Measurements from ENCODE around the gene SULT4A1. TPM values are rescaled to one million over a fixed set of nuclear protein-coding genes. Genes with fewer than 3 reads are reported as not detected.

The SULT4A1 gene
- total RNA-seq, 2 experiments from 2014 or later, result not detected

DNA sequence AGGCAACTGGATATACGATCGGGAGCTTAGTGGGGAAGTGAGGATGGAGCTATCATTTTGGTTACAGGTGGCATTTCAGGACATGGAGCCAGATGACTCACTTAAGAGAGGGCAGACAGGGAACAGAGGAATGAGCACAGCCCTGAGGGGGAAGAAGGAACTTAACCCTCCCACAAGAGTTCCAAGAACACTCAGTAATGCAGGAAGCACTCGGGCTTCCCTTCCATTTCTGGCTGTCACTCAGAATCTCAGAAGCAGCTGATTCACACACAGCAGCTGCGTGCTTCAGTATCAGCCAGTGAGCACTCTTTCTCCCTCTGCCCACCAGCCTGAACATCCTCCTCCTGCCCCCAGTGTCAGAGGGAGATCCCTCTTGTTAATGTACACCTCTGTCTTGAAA is 85.0 kb downstream of the SULT4A1 start:
- no TSS peak for BruUV-seq (replicated peaks)
- CTCF ChIA-PET (ENCODE audit: unreplicated experiment), result no interaction called here
- H3K9me2 ChIP-seq (ENCODE audit: insufficient read depth, low read length), result no peaks in the 10 kb centered on the region
- no peak for DNase-seq (ENCODE audit: low spot score)
- no peaks in the 10 kb centered on the region for H3K9me3 ChIP-seq (ENCODE audit: low read length)
- H3K27ac ChIP-seq (ENCODE audit: low read depth, low read length, poor library complexity, severe bottlenecking), result no peak overlapping the region
- H3K36me3 ChIP-seq (ENCODE audit: insufficient read depth, low read length), result no peaks in the 10 kb centered on the region
- POLR2A ChIA-PET, result interaction anchor here (0.9 kb wide), 1 partner anchor 231 kb away, joined by 4 read pairs; no protein-coding TSS in a partner anchor
- H3K79me2 ChIP-seq (ENCODE audit: insufficient read depth, low read depth, low read length), result no peaks in the 10 kb centered on the region
- intact Hi-C loops (cut with micrococcal nuclease; ENCODE audit: unreplicated experiment), result no loop called here
- H3K4me3 ChIP-seq (ENCODE audit: low read depth, low read length, poor library complexity, severe bottlenecking), result no peak overlapping the region
- H3K4me1 ChIP-seq (ENCODE audit: insufficient read depth, low read length, poor library complexity, severe bottlenecking), result no peaks in the 10 kb centered on the region
- TF ChIP-seq EZH2phosphoT487 (IDR thresholded peaks at IDR 0.05; ENCODE audit: borderline replicate concordance, low read depth, low read length), result no peak
- TF ChIP-seq, protein P1, sequence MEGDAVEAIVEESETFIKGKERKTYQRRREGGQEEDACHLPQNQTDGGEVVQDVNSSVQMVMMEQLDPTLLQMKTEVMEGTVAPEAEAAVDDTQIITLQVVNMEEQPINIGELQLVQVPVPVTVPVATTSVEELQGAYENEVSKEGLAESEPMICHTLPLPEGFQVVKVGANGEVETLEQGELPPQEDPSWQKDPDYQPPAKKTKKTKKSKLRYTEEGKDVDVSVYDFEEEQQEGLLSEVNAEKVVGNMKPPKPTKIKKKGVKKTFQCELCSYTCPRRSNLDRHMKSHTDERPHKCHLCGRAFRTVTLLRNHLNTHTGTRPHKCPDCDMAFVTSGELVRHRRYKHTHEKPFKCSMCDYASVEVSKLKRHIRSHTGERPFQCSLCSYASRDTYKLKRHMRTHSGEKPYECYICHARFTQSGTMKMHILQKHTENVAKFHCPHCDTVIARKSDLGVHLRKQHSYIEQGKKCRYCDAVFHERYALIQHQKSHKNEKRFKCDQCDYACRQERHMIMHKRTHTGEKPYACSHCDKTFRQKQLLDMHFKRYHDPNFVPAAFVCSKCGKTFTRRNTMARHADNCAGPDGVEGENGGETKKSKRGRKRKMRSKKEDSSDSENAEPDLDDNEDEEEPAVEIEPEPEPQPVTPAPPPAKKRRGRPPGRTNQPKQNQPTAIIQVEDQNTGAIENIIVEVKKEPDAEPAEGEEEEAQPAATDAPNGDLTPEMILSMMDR (conservative IDR thresholded peaks at IDR 0.05; ENCODE audit: low read length), result no peak
- H3K4me2 ChIP-seq (ENCODE audit: low read length), result no peak overlapping the region
- H4K20me1 ChIP-seq (ENCODE audit: insufficient read depth, low read length), result no peaks in the 10 kb centered on the region
- no peak overlapping the region for H2AFZ ChIP-seq (ENCODE audit: low read length)

DNA sequence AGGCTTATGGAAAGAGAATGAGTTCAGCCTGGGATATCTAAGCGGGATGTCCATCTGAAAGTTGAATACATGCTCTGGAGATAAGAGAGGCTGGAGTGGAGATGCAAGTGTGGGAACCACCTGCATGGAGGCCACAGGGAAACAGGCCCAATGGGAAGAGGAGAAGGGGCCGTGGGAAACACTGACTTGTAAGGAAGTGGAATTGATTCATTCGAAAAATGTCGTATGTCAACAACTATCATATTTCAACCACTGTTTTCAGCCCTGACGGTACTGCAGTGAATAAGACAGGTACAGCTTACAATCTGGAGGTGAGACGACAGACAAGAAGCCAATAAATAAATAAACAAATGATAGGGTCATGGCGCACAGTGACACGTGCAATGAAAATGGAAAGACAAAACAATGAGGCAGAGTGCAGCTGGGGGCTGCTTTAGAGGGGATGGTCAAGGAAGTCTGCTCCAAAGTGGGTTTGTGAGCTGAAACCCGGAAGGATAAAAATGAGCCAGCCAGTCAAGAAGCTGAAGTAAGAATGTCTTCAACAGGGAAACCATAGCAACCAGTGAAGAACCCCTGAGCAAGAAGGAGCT is 86.1 kb downstream of the SULT4A1 start:
- Histone ChIP-seq H4K20me1 (ENCODE audit: insufficient read depth, low read length) (no peaks in the 10 kb centered on the region), H3K4me3 (ENCODE audit: low read depth, low read length, poor library complexity, severe bottlenecking) (no peak overlapping the region), H3K79me2 (ENCODE audit: insufficient read depth, low read depth, low read length) (no peaks in the 10 kb centered on the region), H2AFZ (ENCODE audit: low read length) (no peak overlapping the region), H3K9me3 (ENCODE audit: low read length) (no peaks in the 10 kb centered on the region), H3K27ac (ENCODE audit: low read depth, low read length, poor library complexity, severe bottlenecking) (no peak overlapping the region), H3K4me2 (ENCODE audit: low read length) (no peak overlapping the region), H3K36me3 (ENCODE audit: insufficient read depth, low read length) (no peaks in the 10 kb centered on the region), H3K9me2 (ENCODE audit: insufficient read depth, low read length) (no peaks in the 10 kb centered on the region), H3K4me1 (ENCODE audit: insufficient read depth, low read length, poor library complexity, severe bottlenecking) (no peaks in the 10 kb centered on the region)
- TF ChIP-seq, protein P1 (conservative IDR thresholded peaks at IDR 0.05; ENCODE audit: low read length), result no peak
- no peak for TF ChIP-seq EZH2phosphoT487 (IDR thresholded peaks at IDR 0.05; ENCODE audit: borderline replicate concordance, low read depth, low read length)
- intact Hi-C loops (cut with micrococcal nuclease; ENCODE audit: unreplicated experiment), result no loop called here
- CTCF ChIA-PET (ENCODE audit: unreplicated experiment), result no interaction called here
- no TSS peak for BruUV-seq (replicated peaks)
- POLR2A ChIA-PET, result no interaction called here
- DNase-seq (ENCODE audit: low spot score), result no peak

Small RNAs within 50 kb of the gene (small RNA-seq; reads per million reads assigned to genes)
- gene HMGN2P9, result not detected

Other genes with a start within 250 kb of the SULT4A1 start
- 0.13 TPM in 1 of 2 replicates, not detected in the other for gene EFCAB6, start 50.2 kb downstream of the SULT4A1 start, total RNA-seq (2014; rRNA removed; shearing (Covaris generic))
- gene EFCAB6, start 50.2 kb downstream of the SULT4A1 start, total RNA-seq (2022), result not detected in 2 replicates
- gene PNPLA5, start 29.5 kb upstream of the SULT4A1 start, total RNA-seq (2014; rRNA removed; shearing (Covaris generic)), result not detected in 2 replicates
- 0.15 TPM in 1 of 2 replicates, not detected in the other for gene PNPLA5, start 29.5 kb upstream of the SULT4A1 start, total RNA-seq (2022)
- not detected in 2 replicates for gene PNPLA3, start 61.3 kb upstream of the SULT4A1 start, total RNA-seq (2014; rRNA removed; shearing (Covaris generic))
- gene PNPLA3, start 61.3 kb upstream of the SULT4A1 start, total RNA-seq (2022), result not detected in 2 replicates
- 34.6 and 39.0 TPM in 2 replicates for gene SAMM50, start 92.9 kb upstream of the SULT4A1 start, total RNA-seq (2014; rRNA removed; shearing (Covaris generic))
- gene SAMM50, start 92.9 kb upstream of the SULT4A1 start, total RNA-seq (2022), result 64.2 and 72.9 TPM in 2 replicates
- gene PARVB, start 161.8 kb upstream of the SULT4A1 start, total RNA-seq (2014; rRNA removed; shearing (Covaris generic)), result 0.05 TPM in 1 of 2 replicates, not detected in the other
- 0.34 and 0.42 TPM in 2 replicates for gene PARVB, start 161.8 kb upstream of the SULT4A1 start, total RNA-seq (2022)